ENCODE measurements around the gene SETD2.

DNA sequence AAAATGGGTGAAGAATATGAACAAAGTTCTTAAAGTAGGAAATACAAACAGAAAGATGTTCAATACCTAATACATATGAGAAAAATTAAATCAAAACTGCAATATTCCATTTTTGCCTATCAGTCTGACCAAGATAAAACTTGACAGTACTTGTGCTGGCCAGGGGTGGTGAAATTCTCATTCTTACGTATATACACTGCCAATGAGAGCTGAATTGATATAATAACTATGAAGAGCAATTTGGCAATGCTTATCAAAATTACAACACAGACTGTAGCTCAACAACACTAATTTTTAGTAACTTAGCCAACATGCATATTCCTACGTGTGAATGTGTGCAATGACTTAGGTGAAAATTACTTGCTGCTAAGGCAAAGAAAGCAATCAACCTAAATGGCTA is 90.2 kb downstream of the SETD2 start:
- TF ChIP-seq, protein P1, sequence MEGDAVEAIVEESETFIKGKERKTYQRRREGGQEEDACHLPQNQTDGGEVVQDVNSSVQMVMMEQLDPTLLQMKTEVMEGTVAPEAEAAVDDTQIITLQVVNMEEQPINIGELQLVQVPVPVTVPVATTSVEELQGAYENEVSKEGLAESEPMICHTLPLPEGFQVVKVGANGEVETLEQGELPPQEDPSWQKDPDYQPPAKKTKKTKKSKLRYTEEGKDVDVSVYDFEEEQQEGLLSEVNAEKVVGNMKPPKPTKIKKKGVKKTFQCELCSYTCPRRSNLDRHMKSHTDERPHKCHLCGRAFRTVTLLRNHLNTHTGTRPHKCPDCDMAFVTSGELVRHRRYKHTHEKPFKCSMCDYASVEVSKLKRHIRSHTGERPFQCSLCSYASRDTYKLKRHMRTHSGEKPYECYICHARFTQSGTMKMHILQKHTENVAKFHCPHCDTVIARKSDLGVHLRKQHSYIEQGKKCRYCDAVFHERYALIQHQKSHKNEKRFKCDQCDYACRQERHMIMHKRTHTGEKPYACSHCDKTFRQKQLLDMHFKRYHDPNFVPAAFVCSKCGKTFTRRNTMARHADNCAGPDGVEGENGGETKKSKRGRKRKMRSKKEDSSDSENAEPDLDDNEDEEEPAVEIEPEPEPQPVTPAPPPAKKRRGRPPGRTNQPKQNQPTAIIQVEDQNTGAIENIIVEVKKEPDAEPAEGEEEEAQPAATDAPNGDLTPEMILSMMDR (conservative IDR thresholded peaks at IDR 0.05), result no peak
- TF ChIP-seq EZH2 (IDR thresholded peaks at IDR 0.05; ENCODE audit: low read depth), result no peak

All from PC-9 (cell line).